ENCODE measurements around the gene CD37.
"Not testable (repeated sequence)": the region's sequence is repeated elsewhere in the genome, so short reads cannot be mapped to it uniquely, and the experiment has no call there.

CD37 gene

GRCh38 chr19:49331187-49331586 lies 4.0 kb upstream of the CD37 start:
- DNase-seq = not testable (repeated sequence)

DNA sequence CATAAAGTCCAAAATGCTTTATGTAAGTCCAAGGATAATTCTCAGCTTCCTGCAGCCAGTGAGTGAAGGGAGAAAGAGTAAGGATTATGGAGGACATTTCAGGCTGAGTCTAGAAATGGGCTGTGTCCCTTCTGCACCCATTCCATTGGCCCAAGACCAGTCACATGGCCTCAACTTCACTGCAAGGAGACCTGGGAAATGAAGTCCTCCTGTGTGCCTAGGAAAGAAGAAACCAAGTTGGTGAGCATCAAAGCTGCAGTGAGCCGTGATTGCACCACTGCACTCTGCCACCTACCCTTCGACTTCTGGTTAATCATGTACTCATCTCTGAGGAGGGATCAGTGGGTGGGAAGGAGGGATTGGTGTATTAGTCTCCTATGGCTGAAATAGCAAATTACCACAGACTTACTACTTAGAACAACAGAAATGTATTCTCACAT lies 3.6 kb upstream of the CD37 start:
- no peak for DNase-seq

DNA sequence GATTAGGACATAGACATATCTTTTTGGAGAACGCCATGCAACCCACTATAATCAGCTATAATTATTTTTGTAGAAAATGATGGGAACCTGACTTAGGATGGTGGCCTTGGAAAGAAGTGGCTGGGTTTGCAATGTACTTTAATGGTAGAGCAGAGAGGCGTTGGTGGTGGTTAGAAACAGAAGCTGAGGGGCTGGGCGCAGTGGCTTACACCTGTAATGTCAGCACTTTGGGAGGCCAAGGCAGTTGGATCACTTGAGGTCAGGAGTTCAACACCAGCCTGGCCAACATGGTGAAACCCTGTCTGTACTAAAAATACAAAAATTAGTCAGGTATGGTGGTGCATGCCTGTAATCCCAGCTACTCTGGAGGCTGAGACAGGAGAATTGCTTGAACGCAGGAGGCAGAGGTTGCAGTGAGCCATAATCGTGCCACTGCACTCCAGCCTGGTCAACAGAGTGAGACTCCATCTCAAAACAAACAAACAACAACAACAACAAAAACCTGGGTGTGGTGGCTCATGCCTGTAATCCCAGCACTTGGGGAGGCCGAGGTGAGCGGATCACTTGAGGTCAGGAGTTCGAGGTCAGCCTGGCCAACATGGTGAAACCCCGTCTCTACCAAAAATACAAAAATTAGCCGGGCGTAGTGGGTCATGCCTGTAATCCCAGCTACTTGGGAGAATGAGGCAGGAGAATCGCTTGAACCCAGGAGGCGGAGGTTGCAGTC lies 2.4 kb upstream of the CD37 start:
- not testable (repeated sequence) for DNase-seq

DNA sequence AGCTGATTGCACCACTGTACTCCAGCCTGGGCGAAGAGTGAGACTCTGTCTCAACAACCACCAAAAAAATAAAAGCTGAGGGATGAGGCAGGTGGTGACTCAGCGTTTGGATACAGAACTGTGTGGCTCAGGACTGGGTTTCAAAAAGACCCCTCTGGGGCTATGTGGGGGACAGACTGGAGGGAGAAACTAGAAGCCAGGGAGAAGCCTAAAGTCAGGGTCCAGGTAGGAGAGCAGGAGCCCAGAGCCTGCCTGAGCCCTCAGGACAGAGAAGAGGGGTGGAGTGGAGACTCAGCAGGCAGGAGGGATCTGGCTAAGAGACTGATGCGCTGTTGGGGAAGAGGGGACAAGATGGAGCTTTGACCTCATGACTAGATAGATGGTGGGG lies 1.8 kb upstream of the CD37 start:
- DNase-seq = no peak

DNA sequence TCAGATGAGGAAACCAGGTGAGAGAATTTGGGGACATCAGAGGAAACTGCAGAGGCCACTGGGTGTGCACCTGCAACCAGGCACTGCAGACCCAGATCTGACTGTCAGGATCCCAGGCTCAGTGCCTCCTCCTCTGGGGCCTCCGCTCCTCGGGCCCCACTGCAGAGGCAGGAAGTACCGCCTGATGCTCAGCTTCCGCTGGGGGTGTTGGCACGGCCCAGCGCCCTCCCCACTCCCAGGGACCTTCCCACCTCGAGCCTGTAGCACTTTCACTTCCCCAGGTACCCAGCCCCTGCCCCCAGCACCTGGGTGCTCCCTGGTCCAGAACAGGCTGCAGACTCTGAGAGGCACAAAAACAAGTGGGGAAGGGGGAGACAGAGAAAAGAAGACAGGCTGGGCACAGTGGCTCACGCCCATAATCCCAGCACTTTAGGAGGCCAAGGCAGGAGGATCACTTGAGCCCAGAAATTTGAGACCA lies 1.4 kb upstream of the CD37 start:
- DNase-seq = no peak

GRCh38 chr19:49335784-49336481 lies 727 bp downstream of the CD37 start:
- no peak for DNase-seq

GRCh38 chr19:49336482-49337266 lies 1.5 kb downstream of the CD37 start:
- DNase-seq = no peak

- DNase-seq = no peak
Measured at GRCh38 chr19:49337267-49338022, 2.2 kb downstream of the CD37 start.

DNA sequence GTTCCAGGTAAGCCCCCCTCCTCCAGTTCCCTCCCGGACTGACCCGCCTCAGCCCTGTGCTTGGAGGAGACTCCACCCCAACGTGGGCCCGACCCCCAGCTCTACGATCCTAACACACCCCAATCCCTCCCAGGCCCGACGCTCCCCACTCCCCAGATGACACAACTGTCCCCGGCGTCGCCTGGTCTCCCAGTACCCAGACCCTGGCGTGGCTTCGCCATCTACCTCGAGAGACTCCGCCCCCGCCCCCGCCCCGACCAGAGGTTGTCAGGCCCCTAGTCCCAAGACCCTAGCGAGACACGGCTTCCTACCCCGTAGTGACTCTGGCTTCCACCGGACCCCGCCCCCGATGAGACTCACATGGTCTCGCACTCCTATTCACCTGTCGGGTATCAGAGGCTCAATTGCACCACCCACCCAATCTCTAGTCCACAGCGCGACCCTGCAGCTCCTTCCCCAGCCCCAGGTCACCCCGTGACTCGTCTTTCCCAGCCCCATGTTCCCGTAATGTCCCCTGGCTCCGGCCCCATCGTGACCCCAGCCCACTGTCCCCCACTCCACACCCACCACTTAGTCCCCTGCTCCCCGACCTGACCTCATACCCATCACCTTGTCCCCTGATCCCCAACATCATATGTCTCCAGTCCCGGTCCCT lies 2.9 kb downstream of the CD37 start:
- no peak for DNase-seq

GRCh38 chr19:49338691-49339300 lies 3.6 kb downstream of the CD37 start:
- no peak for DNase-seq

- no peak for DNase-seq
Measured at GRCh38 chr19:49339301-49340068, 4.3 kb downstream of the CD37 start.

DNA sequence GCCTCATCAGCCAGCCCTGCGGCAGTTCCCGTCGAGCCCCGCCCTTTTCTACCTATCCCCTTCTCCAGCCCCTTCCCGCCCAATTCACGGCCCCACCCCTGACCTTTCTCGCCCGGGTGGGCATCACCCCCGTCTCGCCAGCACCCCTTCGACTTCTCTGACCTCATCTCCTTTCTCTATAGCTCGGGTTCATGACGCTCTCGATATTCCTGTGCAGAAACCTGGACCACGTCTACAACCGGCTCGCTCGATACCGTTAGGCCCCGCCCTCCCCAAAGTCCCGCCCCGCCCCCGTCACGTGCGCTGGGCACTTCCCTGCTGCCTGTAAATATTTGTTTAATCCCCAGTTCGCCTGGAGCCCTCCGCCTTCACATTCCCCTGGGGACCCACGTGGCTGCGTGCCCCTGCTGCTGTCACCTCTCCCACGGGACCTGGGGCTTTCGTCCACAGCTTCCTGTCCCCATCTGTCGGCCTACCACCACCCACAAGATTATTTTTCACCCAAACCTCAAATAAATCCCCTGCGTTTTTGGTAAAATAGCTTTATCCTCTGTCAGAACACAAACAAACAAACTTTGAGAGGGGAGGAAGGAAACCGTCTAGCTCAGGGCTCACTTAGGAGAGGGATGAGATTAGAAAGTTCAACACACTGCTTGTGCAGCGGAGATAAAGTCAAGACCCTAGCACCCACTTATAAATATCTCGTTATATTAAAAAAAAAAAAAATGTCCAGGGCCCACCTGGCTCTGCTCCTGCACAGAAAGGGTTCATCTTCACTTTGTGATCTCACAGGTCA lies 5.1 kb downstream of the CD37 start:
- DNase-seq = no peak

DNA sequence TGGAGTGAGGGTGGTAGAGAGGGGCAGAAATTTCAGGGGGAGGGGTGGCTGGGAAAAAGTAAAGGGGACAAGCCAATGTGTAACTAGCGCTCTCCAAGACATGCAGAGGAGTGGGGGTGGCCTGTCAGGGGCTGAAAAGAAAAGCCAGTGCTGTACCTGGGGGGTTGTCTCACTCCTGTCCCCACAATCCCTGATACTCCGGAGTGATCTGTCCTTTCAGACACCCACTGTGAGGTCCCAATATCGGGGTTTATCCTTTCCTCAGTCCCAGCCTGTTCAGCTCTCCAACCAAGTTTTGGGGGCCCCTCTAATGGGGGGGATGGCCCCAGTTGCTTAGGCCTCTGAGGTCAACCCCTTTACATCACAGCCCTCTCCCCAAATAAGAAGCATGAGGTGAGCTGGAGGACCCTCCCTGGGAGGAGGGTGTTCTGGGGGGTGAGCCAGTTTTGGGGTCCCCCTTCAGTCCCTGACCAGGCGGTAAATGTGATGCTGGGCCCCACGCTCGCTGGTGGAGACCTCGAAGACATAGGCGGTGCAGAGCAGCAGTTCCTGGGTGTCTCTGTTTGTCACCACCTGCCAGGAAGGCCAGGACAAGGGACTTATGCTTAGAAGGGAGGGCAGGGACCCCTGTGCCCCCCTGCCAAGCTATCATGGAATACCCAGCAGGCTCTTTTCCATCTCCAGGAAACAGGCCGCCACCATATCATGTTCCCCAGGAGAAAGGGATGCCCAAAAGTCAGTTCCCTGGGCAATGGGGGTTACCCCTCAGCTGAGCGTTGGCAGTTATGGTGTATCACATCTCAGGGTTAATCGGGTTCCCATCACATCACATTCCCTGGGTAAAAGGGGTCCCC lies 5.9 kb downstream of the CD37 start:
- no peak for DNase-seq

DNA sequence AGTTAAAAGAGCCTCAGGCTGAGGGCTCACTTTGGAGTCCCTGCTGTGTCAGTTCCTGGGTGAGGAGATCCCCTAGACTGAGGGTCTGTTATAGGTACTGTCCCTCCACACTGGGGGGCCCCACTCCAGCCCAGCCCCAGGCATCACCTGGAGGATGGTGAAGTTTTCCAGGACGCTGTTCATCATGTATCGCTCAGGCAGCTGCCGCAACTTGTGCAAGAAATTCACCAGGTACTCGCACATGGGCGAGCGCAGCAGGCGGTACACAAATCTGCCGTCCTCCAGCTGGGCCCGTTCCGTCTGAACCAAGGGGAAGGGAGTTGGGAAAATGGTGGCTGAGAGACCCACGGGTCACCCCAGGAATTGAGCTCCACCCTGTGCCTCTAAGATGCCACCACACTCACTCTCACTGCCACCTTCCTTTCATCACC lies 7.1 kb downstream of the CD37 start:
- no peak for DNase-seq

DNA sequence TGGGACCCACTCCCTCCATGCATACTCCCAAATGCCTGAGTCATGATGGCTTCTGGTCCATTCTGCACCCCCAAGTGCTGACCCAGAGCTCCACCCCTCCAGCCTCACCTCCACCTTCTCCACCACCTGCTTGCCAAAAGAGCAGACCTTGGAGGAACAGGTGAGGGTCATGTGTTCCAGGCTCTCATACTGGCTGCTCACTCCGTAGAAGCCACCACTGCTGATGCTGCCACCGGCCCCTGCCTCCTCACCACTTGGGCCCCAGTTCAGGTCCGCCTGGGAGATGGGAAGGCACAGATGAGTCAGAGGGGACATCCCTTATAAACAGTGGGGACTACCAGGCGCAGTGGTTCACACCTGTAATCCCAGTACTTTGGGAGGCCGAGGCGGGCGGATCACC lies 7.9 kb downstream of the CD37 start:
- DNase-seq = no peak

- DNase-seq = peak; percentile 22
Measured at GRCh38 chr19:49344505-49345423, 9.6 kb downstream of the CD37 start.

DNA sequence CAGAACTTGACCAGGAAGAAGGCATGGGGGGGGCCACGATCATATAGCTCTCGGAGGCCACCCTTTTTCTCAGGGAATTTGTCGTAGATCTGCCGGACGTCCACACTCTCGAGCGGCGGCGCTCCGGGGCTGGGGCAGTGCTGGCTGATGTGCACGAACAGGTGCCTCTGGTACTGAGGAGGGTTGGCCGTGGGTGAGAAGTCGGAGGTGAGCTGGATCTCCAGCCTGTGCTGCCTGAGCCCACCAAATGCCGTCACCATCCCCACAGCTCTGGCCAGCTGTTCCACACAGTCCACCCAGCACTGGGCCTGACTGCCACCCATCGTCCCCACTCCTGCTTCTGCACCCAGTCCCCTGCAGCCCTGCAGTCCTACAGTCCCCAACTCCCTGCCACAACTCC lies 12.0 kb downstream of the CD37 start:
- DNase-seq = no peak

GRCh38 chr19:49347835-49348234 lies 12.6 kb downstream of the CD37 start:
- DNase-seq = no peak

All from NK-92 treated with Interleukin-12 subunit alpha and Interleukin-12 subunit beta, amount 100 ng/mL, for 24 hours (cell line).